ENCODE results near the gene PON1.
A peak's percentile ranks its signal among the peaks of the same experiment; 100 is the strongest.

Gene PON1

DNA sequence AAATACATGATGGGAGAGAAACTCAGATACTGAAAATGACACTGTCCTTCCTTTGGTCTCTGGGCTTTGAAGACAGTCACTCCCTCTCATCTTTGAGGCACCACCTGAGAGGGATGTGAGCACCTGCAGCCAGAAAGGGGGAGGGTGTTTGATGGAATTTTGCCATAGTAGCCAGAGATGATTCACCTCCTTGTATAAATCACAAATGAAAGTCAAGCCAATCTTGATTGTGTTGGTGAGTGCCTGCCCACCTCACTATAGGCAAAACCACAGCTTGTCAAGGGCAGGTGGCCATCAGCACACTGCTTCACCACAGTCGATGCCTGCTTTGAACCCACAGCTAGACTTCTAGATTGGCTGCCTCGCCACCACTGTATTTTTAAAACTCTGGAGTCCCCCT is 48.2 kb downstream of the PON1 start:
- POLR2A ChIA-PET (ENCODE audit: low non-redundant PET) = no interaction called here
- TF ChIP-seq, protein P1, sequence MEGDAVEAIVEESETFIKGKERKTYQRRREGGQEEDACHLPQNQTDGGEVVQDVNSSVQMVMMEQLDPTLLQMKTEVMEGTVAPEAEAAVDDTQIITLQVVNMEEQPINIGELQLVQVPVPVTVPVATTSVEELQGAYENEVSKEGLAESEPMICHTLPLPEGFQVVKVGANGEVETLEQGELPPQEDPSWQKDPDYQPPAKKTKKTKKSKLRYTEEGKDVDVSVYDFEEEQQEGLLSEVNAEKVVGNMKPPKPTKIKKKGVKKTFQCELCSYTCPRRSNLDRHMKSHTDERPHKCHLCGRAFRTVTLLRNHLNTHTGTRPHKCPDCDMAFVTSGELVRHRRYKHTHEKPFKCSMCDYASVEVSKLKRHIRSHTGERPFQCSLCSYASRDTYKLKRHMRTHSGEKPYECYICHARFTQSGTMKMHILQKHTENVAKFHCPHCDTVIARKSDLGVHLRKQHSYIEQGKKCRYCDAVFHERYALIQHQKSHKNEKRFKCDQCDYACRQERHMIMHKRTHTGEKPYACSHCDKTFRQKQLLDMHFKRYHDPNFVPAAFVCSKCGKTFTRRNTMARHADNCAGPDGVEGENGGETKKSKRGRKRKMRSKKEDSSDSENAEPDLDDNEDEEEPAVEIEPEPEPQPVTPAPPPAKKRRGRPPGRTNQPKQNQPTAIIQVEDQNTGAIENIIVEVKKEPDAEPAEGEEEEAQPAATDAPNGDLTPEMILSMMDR (conservative IDR thresholded peaks at IDR 0.05; ENCODE audit: low read depth) = no peak
- no peak overlapping the region for H3K27ac ChIP-seq
- DNase-seq (ENCODE audit: low spot score) = peak; percentile 7
- CTCF ChIA-PET = interaction anchor here (0.6 kb wide), 1 partner anchor 11 kb away, joined by 6 read pairs; no protein-coding TSS in a partner anchor

- TF ChIP-seq, protein P1 (conservative IDR thresholded peaks at IDR 0.05; ENCODE audit: low read depth) = no peak
- ChIA-PET POLR2A (ENCODE audit: low non-redundant PET) (no interaction called here), CTCF (interaction anchor here (0.6 kb wide), 1 partner anchor 13 kb away, joined by 6 read pairs; no protein-coding TSS in a partner anchor)
- no peak overlapping the region for H3K27ac ChIP-seq
- DNase-seq (ENCODE audit: low spot score) = no peak
Observed at GRCh38 chr7:95269640-95270039, 54.7 kb downstream of the PON1 start.

DNA sequence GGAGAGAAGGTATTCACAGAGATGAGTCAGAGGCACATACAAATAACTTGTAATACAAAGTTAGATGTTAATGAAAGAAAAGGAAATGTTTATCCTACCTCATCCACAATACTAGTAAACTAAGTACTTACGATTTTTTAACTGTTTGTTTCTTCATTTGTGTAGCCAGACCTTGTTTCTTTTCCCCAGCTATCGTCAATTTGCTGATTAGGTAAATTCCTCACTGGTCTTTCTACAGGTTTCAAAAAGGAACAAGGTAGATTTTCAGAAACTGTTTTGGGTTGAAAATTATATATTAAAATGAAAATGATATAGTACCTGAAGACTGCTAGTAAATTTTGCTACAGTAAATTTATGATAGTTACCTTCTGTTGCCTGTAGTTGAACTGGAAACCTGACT is 56.6 kb downstream of the PON1 start:
- H3K27ac ChIP-seq = no peak overlapping the region
- TF ChIP-seq, protein P1 (conservative IDR thresholded peaks at IDR 0.05; ENCODE audit: low read depth) = no peak
- no peak for DNase-seq (ENCODE audit: low spot score)
- CTCF ChIA-PET = no interaction called here
- POLR2A ChIA-PET (ENCODE audit: low non-redundant PET) = no interaction called here

- ChIA-PET POLR2A (ENCODE audit: low non-redundant PET) (no interaction called here), CTCF (interaction anchor here (0.6 to 2.5 kb wide), 3 partner anchors 19 to 711 kb away, joined by 3 to 10 read pairs (median 3); no protein-coding TSS in a partner anchor)
- DNase-seq (ENCODE audit: low spot score) = no peak
- H3K27ac ChIP-seq = no peak overlapping the region
- TF ChIP-seq, protein P1 (conservative IDR thresholded peaks at IDR 0.05; ENCODE audit: low read depth) = no peak
Observed at GRCh38 chr7:95265634-95266033, 58.7 kb downstream of the PON1 start.

- peak; percentile 13 for DNase-seq (ENCODE audit: low spot score)
- POLR2A ChIA-PET (ENCODE audit: low non-redundant PET) = no interaction called here
- no peak overlapping the region for H3K27ac ChIP-seq
- TF ChIP-seq, protein P1 (conservative IDR thresholded peaks at IDR 0.05; ENCODE audit: low read depth) = no peak
- CTCF ChIA-PET = no interaction called here
Observed at GRCh38 chr7:95264363-95264891, 59.9 kb downstream of the PON1 start.

DNA sequence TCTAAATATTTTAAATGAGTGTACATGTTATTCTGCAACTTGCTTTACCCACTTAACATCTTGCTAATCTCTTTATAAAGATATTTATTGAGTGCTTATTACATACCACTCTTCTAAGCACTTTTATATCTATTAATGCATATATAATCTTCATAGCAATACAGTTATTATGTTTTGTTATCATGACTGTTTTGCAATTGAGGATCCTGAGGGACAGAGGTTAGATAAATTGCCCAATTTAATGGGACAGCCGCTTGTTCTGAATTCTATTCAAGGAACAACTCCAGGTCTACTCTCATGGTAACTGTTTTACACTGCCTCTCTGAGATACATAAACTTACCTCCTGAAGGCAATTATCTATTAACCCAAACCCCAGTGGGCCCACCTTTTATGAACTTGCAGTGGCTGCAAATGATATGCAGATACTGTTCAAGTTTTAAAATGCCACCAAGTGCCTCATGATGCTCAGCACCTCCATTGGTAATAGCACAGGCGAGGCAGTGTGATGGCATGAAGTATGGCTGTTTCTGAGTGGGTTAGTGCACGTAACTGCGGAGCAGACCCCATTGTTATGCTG is 60.5 kb downstream of the PON1 start:
- ChIA-PET CTCF (no interaction called here), POLR2A (ENCODE audit: low non-redundant PET) (no interaction called here)
- no peak overlapping the region for H3K27ac ChIP-seq

More for the DNA sequence above, 60.5 kb downstream of the PON1 start:
- DNase-seq (ENCODE audit: low spot score) = no peak
- TF ChIP-seq, protein P1 (conservative IDR thresholded peaks at IDR 0.05; ENCODE audit: low read depth) = no peak

All from RWPE1 (cell line).